GM18517 (cell line): Measurements from ENCODE around the gene TYW1B.
"Not testable (repeated sequence)": the region's sequence is repeated elsewhere in the genome, so short reads cannot be mapped to it uniquely, and the experiment has no call there.

Experiments
- ATAC-seq: cut with Tn5 transposase; IDR thresholded peaks from one replicate; pipeline ENCODE4 v1.9.1; 2021; ENCODE audit warnings: mild to moderate bottlenecking, moderate library complexity; ENCODE audit not compliant: unreplicated experiment

TYW1B gene

GRCh38 chr7:72705693-72706092, 122.3 kb downstream of the TYW1B start:
- not testable (repeated sequence) for ATAC-seq

- ATAC-seq: no peak
Observed at GRCh38 chr7:72704894-72705293, 123.1 kb downstream of the TYW1B start.

GRCh38 chr7:72700548-72700947, 127.5 kb downstream of the TYW1B start:
- not testable (repeated sequence) for ATAC-seq

DNA sequence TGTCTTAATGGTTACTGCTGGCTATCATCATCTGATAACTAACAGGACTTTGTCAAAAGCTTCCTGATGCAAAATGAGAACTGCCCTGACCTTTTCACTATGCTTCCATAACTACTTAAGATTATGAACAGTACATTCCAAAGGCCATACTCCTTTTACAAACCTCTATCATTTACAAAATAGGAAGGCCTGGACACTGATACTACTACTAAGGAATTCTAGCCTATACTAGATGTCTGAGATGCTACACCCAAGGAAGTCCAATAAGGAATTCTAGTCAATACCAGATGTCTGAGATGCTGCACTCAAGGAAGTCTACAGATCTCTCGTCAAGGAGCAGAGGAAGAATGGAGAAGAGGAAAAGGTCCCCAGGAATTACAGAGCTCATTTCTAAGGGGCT, 130.9 kb downstream of the TYW1B start:
- ATAC-seq: not testable (repeated sequence)

DNA sequence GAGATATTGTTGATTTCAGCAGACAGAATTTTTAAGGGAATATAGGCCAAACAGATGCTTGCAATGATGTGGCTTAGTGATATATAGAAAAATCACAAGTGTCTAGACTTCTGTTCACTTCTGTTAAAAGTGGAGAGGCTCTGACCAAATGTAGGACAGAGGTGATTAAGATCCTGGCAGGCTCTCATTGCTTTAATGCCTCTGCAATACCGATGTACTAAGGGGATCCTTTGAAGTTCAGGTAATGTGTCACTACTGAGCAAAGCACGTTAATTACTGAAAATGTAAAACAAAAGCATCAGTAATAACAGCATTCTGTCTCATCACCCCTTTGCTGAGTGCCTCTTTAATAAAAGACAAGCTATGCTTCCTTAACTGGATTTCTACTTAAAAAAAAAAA, 131.4 kb downstream of the TYW1B start:
- ATAC-seq: not testable (repeated sequence)

GRCh38 chr7:72695482-72695881, 132.5 kb downstream of the TYW1B start:
- not testable (repeated sequence) for ATAC-seq

- ATAC-seq: not testable (repeated sequence)
Observed at GRCh38 chr7:72691442-72691841, 136.6 kb downstream of the TYW1B start.

DNA sequence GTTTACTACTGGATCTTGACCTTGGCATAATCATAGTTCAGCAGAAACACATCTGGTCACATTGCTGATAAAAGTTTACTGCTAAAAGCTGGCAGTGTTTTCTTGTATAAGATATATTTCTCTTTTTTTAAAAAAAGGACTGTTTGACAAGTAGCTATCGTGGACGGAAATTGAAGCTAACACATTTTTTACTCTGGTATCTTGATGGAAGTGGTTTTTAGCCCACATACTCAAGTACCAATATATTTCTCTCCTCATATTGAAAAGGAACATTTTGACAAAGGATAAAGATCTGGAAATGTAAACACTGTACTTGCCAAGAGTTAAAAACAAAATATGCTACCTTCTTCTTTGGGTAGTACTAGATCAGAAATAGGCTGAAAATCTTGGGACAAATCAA, 137.8 kb downstream of the TYW1B start:
- ATAC-seq: not testable (repeated sequence)

DNA sequence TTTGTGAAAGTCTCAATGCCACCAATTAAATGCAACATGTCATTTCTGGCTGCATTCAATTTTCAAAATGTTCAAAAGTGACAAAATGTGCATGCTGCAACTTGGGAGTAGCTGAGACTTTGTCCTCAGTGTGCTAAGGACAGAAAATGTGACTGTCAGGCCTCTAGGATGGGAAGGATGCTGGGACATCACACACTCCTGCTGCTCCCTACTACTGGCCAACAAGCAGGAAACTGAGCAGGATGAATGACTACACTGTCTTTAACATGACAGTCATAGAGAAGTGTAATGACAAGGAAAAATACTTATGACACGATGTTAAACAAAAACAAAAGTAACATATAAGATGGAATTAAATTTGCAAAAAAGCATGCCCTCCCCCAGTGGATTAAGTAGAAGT, 138.7 kb downstream of the TYW1B start:
- not testable (repeated sequence) for ATAC-seq

- not testable (repeated sequence) for ATAC-seq
Observed at GRCh38 chr7:72681211-72681610, 146.8 kb downstream of the TYW1B start.

DNA sequence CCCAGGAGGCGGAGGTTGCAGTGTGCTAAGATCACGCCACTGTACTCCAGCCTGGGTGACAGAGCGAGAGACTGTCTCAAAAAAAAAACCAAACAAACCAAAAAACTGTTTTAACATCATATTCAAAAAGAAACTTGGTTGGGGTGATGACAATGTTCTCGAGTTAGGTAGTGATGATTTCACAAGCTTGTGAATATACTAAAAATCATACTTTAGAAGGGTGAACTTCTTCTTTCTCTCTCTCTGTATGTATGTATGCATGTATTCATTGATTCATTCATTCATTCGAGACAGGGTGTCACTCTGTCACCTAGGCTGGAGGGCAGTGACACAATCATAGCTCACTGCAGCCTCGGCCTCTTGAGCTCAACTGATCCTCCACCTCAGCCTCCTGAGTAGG, 151.1 kb downstream of the TYW1B start:
- ATAC-seq: not testable (repeated sequence)

GRCh38 chr7:72676086-72676690, 151.8 kb downstream of the TYW1B start:
- ATAC-seq: not testable (repeated sequence)

- ATAC-seq: not testable (repeated sequence)
Observed at GRCh38 chr7:72675686-72676085, 152.3 kb downstream of the TYW1B start.

DNA sequence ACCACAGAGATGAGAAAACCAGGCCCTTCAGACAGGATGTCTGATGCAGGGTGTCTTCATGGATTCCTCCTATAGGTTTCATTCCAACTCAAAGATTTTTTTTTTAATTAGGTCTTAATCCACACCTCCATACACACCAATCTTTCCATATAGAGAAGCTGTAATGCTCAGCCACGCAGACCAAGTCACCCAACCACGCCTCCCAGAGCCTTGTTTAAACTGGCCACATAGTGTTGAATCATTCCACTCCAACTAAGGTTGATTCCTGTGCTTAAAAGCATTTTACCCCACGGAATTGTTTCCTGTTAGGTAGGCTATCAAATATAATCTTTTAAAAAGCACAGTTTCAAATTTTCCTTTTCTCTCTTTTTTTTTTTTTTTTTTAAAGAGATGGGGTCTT, 153.6 kb downstream of the TYW1B start:
- no peak for ATAC-seq

- ATAC-seq: not testable (repeated sequence)
Observed at GRCh38 chr7:72670850-72671249, 157.2 kb downstream of the TYW1B start.

- ATAC-seq: not testable (repeated sequence)
Observed at GRCh38 chr7:72668435-72668834, 159.6 kb downstream of the TYW1B start.

GRCh38 chr7:72667049-72667448, 161.0 kb downstream of the TYW1B start:
- ATAC-seq: not testable (repeated sequence)

- ATAC-seq: not testable (repeated sequence)
Observed at GRCh38 chr7:72648574-72648973, 179.4 kb downstream of the TYW1B start.

- ATAC-seq: not testable (repeated sequence)
Observed at GRCh38 chr7:72643708-72644107, 184.3 kb downstream of the TYW1B start.

- not testable (repeated sequence) for ATAC-seq
Observed at GRCh38 chr7:72641485-72642248, 186.3 kb downstream of the TYW1B start.

DNA sequence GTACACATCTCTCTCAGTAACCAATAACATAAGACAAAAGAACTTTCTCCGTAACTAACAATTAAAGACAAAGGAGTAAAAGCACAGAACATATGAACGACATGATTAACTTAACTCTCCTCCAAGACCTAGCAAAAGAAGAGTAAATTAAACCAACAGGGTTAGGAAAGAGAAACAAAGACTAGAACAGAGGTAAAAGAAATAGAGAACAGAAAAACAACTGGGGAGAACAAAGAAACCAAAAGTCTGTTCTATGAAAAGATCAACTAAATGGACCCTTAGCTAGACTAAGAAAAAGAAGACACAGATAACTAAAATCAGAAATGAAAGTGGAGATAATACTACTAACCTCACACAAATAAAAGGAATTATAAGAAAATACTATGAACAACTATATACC, 187.3 kb downstream of the TYW1B start:
- not testable (repeated sequence) for ATAC-seq

DNA sequence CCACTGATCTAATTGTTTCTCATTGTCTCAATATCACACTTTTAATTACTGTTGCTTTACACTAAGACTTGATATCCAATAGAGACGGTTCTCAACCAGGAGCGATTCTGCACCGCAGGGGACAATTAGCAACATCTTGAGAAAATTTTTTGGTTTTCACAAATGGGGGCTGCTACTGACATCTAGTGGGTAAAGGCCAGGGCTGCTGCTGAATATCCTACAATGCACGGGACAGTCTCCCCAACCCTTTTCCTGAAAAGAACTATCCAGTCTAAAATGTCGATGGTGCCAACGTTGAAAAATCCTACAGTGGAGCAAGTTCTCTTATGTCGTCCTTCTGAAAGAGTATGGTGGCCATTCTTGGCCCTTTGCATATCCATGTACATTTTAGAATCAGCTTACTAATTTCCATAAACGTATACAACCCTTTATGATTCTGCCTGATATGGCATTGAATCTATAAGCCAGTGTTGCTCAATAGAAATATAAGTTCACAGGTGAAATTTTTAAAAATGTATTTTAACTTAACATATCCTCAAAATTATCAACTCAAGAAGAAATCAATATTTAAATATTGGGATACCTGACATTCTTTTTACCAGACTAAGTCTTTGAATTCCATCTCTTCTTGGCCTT, 192.6 kb downstream of the TYW1B start:
- ATAC-seq: not testable (repeated sequence)
